IMR-90 (cell line): Measurements from ENCODE around the gene CLDN11.

ENCODE experiments used
- SMC3 ChIP-seq: fragments of 150-350 bp; IDR thresholded peaks from 2 replicates; pipeline ENCODE4 v1.6.1; 2016; ENCODE audit warnings: low read depth, mild to moderate bottlenecking, antibody characterized with exemption, low read length, moderate library complexity
- TF ChIP-seq, protein P1 (sequence below): conservative IDR thresholded peaks from 2 replicates; pipeline ENCODE4 v1.5.1; 2012; ENCODE audit warnings: mild to moderate bottlenecking, low read depth, low read length, improper control_type of control experiment

DNA sequence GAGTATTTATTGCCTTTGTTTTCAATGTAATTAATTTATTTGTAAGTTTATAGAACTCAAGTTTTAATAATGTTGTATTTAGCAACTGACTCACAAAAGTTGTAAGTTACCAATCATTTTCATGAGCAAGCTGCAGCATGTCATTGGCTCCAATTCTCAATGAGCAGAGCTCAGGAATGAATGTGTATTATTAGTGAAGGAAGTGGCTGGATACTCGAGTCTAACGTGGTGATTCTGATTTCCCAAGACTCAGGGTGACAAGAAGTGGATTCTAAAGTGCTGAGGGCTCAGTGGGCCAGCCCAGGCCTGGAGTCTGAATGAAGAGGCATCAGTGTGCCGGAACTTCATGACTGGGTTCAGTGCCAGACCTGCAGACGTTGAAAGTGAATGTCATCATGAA is 39.6 kb downstream of the CLDN11 start:
- TF ChIP-seq, protein P1, sequence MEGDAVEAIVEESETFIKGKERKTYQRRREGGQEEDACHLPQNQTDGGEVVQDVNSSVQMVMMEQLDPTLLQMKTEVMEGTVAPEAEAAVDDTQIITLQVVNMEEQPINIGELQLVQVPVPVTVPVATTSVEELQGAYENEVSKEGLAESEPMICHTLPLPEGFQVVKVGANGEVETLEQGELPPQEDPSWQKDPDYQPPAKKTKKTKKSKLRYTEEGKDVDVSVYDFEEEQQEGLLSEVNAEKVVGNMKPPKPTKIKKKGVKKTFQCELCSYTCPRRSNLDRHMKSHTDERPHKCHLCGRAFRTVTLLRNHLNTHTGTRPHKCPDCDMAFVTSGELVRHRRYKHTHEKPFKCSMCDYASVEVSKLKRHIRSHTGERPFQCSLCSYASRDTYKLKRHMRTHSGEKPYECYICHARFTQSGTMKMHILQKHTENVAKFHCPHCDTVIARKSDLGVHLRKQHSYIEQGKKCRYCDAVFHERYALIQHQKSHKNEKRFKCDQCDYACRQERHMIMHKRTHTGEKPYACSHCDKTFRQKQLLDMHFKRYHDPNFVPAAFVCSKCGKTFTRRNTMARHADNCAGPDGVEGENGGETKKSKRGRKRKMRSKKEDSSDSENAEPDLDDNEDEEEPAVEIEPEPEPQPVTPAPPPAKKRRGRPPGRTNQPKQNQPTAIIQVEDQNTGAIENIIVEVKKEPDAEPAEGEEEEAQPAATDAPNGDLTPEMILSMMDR, result no peak
- TF ChIP-seq SMC3, result no peak
